ENCODE data around the gene TTLL12. TPM values are rescaled to one million over a fixed set of nuclear protein-coding genes. Genes with fewer than 3 reads are reported as not detected.
"Not testable (repeated sequence)": the region's sequence is repeated elsewhere in the genome, so short reads cannot be mapped to it uniquely, and the experiment has no call there.

The TTLL12 gene
- total RNA-seq, 1 experiment from 2014 or later, result 61.7 TPM

GRCh38 chr22:43154887-43155536 is 31.9 kb downstream of the TTLL12 start:
- no peak for DNase-seq
- Histone ChIP-seq H3K36me3 (peaks cover 27% of the 10 kb centered on the region), H3K4me3 (no peak overlapping the region), H3K27me3 (no peaks in the 10 kb centered on the region), H3K9me3 (no peaks in the 10 kb centered on the region)

GRCh38 chr22:43153899-43154298 is 33.0 kb downstream of the TTLL12 start:
- Histone ChIP-seq H3K27me3 (no peaks in the 10 kb centered on the region), H3K36me3 (peaks cover 22% of the 10 kb centered on the region), H3K4me3 (no peak overlapping the region), H3K9me3 (no peaks in the 10 kb centered on the region)
- no peak for DNase-seq

- peak overlapping the region; percentile 97 for H3K4me3 ChIP-seq
- DNase-seq, result peak; percentile 92
- H3K27me3 ChIP-seq, result no peaks in the 10 kb centered on the region
- H3K9me3 ChIP-seq, result no peaks in the 10 kb centered on the region
- H3K36me3 ChIP-seq, result peaks cover 22% of the 10 kb centered on the region
Measured at GRCh38 chr22:43152357-43153071, 34.4 kb downstream of the TTLL12 start.

- Histone ChIP-seq H3K27me3 (no peaks in the 10 kb centered on the region), H3K9me3 (no peaks in the 10 kb centered on the region), H3K4me3 (peak overlapping the region; percentile 97), H3K36me3 (peaks cover 22% of the 10 kb centered on the region)
- DNase-seq, result no peak
Measured at GRCh38 chr22:43152003-43152356, 35.0 kb downstream of the TTLL12 start.

GRCh38 chr22:43151251-43152002 is 35.5 kb downstream of the TTLL12 start, which contains the start of gene TSPO:
TSS of gene TSPO (plus strand) at chr22:43151559. CDS start at chr22:43159239, 7,680 bp downstream.
- Histone ChIP-seq H3K4me3 (peak within 1 kb of the TSS; percentile 97), H3K9me3 (no peaks in the 10 kb centered on the region), H3K36me3 (peaks cover 22% of the 10 kb centered on the region), H3K27me3 (no peaks in the 10 kb centered on the region)
- DNase-seq, result peak; percentile 67

GRCh38 chr22:43150731-43151206 is 36.2 kb downstream of the TTLL12 start:
- no peaks in the 10 kb centered on the region for H3K9me3 ChIP-seq
- no peak for DNase-seq
- H3K4me3 ChIP-seq, result peak overlapping the region; percentile 97
- no peaks in the 10 kb centered on the region for H3K27me3 ChIP-seq
- H3K36me3 ChIP-seq, result peaks cover 17% of the 10 kb centered on the region

- H3K36me3 ChIP-seq, result peaks cover 4% of the 10 kb centered on the region; the same call in 1 of the 2 replicates
- no peak overlapping the region for H3K4me3 ChIP-seq
- no peaks in the 10 kb centered on the region for H3K9me3 ChIP-seq
Measured at GRCh38 chr22:43148581-43148980, 38.4 kb downstream of the TTLL12 start.

GRCh38 chr22:43147821-43148220 is 39.1 kb downstream of the TTLL12 start:
- no peak overlapping the region for H3K4me3 ChIP-seq
- no peaks in the 10 kb centered on the region for H3K27me3 ChIP-seq
- peaks cover 6% of the 10 kb centered on the region; the same call in 1 of the 2 replicates for H3K36me3 ChIP-seq
- no peak for DNase-seq
- no peaks in the 10 kb centered on the region for H3K9me3 ChIP-seq

More at GRCh38 chr22:43148581-43148980, 38.4 kb downstream of the TTLL12 start:
- DNase-seq, result no peak
- H3K27me3 ChIP-seq, result no peaks in the 10 kb centered on the region

GRCh38 chr22:43146332-43146731 is 40.6 kb downstream of the TTLL12 start:
- not testable (repeated sequence) for DNase-seq, H3K36me3 ChIP-seq, H3K4me3 ChIP-seq, H3K27me3 ChIP-seq, H3K9me3 ChIP-seq

GRCh38 chr22:43145371-43145770 is 41.6 kb downstream of the TTLL12 start:
- not testable (repeated sequence) for H3K4me3 ChIP-seq, H3K27me3 ChIP-seq, H3K9me3 ChIP-seq, DNase-seq
- H3K36me3 ChIP-seq, result peaks cover 11% of the 10 kb centered on the region

- no peak for DNase-seq
- no peaks in the 10 kb centered on the region for H3K9me3 ChIP-seq
- H3K27me3 ChIP-seq, result no peaks in the 10 kb centered on the region
- H3K4me3 ChIP-seq, result no peak overlapping the region
- peaks cover 15% of the 10 kb centered on the region for H3K36me3 ChIP-seq
Measured at GRCh38 chr22:43144949-43145348, 42.0 kb downstream of the TTLL12 start.

GRCh38 chr22:43142880-43143562 is 43.9 kb downstream of the TTLL12 start, which contains the start of gene MCAT:
TSS of gene MCAT (minus strand) at chr22:43143398. CDS start at chr22:43143348, 50 bp downstream.
- Histone ChIP-seq H3K4me3 (peak within 1 kb of the TSS; percentile 85), H3K36me3 (peaks cover 28% of the 10 kb centered on the region), H3K27me3 (no peaks in the 10 kb centered on the region), H3K9me3 (no peaks in the 10 kb centered on the region)
- peak; percentile 85 for DNase-seq

- H3K36me3 ChIP-seq, result peaks cover 56% of the 10 kb centered on the region
- no peaks in the 10 kb centered on the region for H3K27me3 ChIP-seq
- H3K4me3 ChIP-seq, result no peak overlapping the region
- H3K9me3 ChIP-seq, result no peaks in the 10 kb centered on the region
- DNase-seq, result no peak
Measured at GRCh38 chr22:43136801-43137200, 50.1 kb downstream of the TTLL12 start.

- peaks cover 56% of the 10 kb centered on the region for H3K36me3 ChIP-seq
- DNase-seq, result no peak
Measured at GRCh38 chr22:43136255-43136654, 50.7 kb downstream of the TTLL12 start.

GRCh38 chr22:43135565-43135964 is 51.4 kb downstream of the TTLL12 start:
- Histone ChIP-seq H3K9me3 (no peaks in the 10 kb centered on the region), H3K36me3 (peaks cover 50% of the 10 kb centered on the region), H3K27me3 (no peaks in the 10 kb centered on the region), H3K4me3 (no peak overlapping the region)
- DNase-seq, result no peak

More at GRCh38 chr22:43136255-43136654, 50.7 kb downstream of the TTLL12 start:
- H3K27me3 ChIP-seq, result no peaks in the 10 kb centered on the region
- H3K4me3 ChIP-seq, result no peak overlapping the region
- H3K9me3 ChIP-seq, result no peaks in the 10 kb centered on the region

GRCh38 chr22:43134553-43134952 is 52.4 kb downstream of the TTLL12 start:
- DNase-seq, result no peak
- Histone ChIP-seq H3K36me3 (peaks cover 39% of the 10 kb centered on the region), H3K4me3 (no peak overlapping the region), H3K9me3 (no peaks in the 10 kb centered on the region), H3K27me3 (no peaks in the 10 kb centered on the region)
